Thyroid gland (tissue), 4 donors: ENCODE results near the gene RPL36.

Source experiments
- POLR2A ChIP-seq, 2 donors: fragments of 450-650 bp; IDR thresholded peaks; one replicate each; pipeline ENCODE4 v1.6.1; 2017; ENCODE audit warnings: antibody characterized with exemption in 2 of 2, mild to moderate bottlenecking in 2 of 2, moderate library complexity in 1 of 2
- TF ChIP-seq, protein P1 (sequence below), 6 experiments: fragments of 200-600 bp in 3 of 6; fragments of 450-650 bp in 3 of 6; sonication (generic) in 3 of 6; IDR thresholded peaks; one replicate each; pipeline ENCODE4 v1.5.1; 2016 to 2019; ENCODE audit warnings: antibody characterized with exemption in 6 of 6, mild to moderate bottlenecking in 2 of 6, inconsistent platforms in 1 of 6, moderate library complexity in 1 of 6

DNA sequence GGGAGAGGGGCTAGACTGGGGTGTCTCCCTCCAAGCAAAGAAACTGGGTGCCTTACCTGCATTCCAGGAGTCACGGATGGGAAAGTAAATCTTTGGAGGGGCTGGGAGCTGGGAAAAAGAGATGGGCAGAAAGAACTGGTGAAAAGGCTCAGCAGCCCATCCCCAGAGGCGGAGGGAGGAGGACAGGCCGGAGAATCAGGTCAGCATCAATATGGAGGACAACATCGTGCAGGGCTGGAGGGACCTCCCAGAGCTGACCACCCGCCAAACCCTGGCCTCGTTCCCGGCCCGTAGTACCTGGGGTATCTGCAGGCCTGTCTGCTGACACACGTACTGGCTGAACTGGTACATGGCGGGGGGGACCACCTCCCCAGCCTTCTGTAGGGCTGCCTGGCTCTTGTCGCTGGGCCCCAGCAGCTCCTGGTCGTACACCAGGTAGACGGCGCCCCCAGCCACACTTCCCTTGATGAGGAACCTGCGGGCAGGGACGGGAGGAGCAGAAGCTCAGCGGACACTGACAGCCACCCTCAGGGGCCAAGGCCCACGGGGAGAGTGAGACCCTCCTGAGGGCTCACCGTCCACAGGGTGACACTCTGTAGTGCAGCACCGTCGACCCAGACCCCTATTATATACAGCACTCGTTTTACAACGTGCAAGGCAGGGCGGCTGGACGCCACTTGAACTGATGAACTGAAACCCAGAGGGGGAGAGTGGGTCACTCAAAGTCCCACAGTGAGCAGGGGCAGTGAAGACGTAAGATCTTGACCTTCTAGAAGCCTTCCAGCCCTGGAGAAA lies 10.6 kb upstream of the RPL36 start:
- TF ChIP-seq, protein P1, sequence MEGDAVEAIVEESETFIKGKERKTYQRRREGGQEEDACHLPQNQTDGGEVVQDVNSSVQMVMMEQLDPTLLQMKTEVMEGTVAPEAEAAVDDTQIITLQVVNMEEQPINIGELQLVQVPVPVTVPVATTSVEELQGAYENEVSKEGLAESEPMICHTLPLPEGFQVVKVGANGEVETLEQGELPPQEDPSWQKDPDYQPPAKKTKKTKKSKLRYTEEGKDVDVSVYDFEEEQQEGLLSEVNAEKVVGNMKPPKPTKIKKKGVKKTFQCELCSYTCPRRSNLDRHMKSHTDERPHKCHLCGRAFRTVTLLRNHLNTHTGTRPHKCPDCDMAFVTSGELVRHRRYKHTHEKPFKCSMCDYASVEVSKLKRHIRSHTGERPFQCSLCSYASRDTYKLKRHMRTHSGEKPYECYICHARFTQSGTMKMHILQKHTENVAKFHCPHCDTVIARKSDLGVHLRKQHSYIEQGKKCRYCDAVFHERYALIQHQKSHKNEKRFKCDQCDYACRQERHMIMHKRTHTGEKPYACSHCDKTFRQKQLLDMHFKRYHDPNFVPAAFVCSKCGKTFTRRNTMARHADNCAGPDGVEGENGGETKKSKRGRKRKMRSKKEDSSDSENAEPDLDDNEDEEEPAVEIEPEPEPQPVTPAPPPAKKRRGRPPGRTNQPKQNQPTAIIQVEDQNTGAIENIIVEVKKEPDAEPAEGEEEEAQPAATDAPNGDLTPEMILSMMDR (IDR thresholded peaks at IDR 0.05) = no peak
- TF ChIP-seq POLR2A (IDR thresholded peaks at IDR 0.05) = no peak
